Trophoblast cell (in vitro differentiated cells and primary cell): ENCODE data around the gene TMEM91.

Experiments
- DNase-seq, 2 donors: peaks; one replicate each; pipeline ENCODE4 v3.0.0-alpha.2; 2016
- H2AFZ ChIP-seq: 2 replicates; pipeline ENCODE4 v1.6.1; 2013; ENCODE audit warnings: low read length, moderate library complexity, mild to moderate bottlenecking; ENCODE audit not compliant: insufficient read depth, poor library complexity
- H2AK5ac ChIP-seq: 2 replicates; pipeline ENCODE4 v1.6.1; 2013; ENCODE audit warnings: mild to moderate bottlenecking, low read length
- H2BK120ac ChIP-seq: 2 replicates; pipeline ENCODE4 v1.6.1; 2013; ENCODE audit warnings: low read length, mild to moderate bottlenecking, moderate library complexity; ENCODE audit not compliant: insufficient read depth, poor library complexity
- H2BK12ac ChIP-seq: 2 replicates; pipeline ENCODE4 v1.6.1; 2013; ENCODE audit warnings: mild to moderate bottlenecking, low read length, moderate library complexity
- H2BK5ac ChIP-seq: 2 replicates; pipeline ENCODE4 v1.6.1; 2013; ENCODE audit warnings: low read length, low read depth, moderate library complexity, mild to moderate bottlenecking; ENCODE audit not compliant: poor library complexity
- H3K14ac ChIP-seq: 2 replicates; pipeline ENCODE4 v1.6.1; 2013; ENCODE audit warnings: mild to moderate bottlenecking, low read length
- H3K18ac ChIP-seq: 2 replicates; pipeline ENCODE4 v1.6.1; 2013; ENCODE audit warnings: mild to moderate bottlenecking, low read length
- H3K23ac ChIP-seq: 2 replicates; pipeline ENCODE4 v1.6.1; 2013; ENCODE audit warnings: low read length
- H3K27ac ChIP-seq: 2 replicates; pipeline ENCODE4 v1.5.1; 2013; ENCODE audit warnings: low read depth, mild to moderate bottlenecking, inconsistent platforms, low read length, moderate library complexity
- H3K27me3 ChIP-seq: 2 replicates; pipeline ENCODE4 v1.6.1; 2013; ENCODE audit warnings: inconsistent platforms, mild to moderate bottlenecking, low read length, moderate library complexity; ENCODE audit not compliant: insufficient read depth
- H3K36me3 ChIP-seq, 2 experiments: 1 replicate in 1 of 2; 2 replicates in 1 of 2; pipeline ENCODE4 v1.6.1; 2013; ENCODE audit warnings: low read length in 2 of 2, mild to moderate bottlenecking in 2 of 2, moderate library complexity in 1 of 2; ENCODE audit not compliant: insufficient read depth in 2 of 2, control insufficient read depth in 1 of 2
- H3K4ac ChIP-seq: 2 replicates; pipeline ENCODE4 v1.6.1; 2013; ENCODE audit warnings: low read depth, mild to moderate bottlenecking, low read length, moderate library complexity
- H3K4me1 ChIP-seq, 2 experiments: 1 replicate in 1 of 2; 2 replicates in 1 of 2; pipeline ENCODE4 v1.6.1; 2013; ENCODE audit warnings: low read length in 2 of 2, mild to moderate bottlenecking in 2 of 2, moderate library complexity in 1 of 2; ENCODE audit not compliant: insufficient read depth in 2 of 2, control insufficient read depth in 1 of 2
- H3K4me2 ChIP-seq: 2 replicates; pipeline ENCODE4 v1.6.1; 2013; ENCODE audit warnings: inconsistent platforms, mild to moderate bottlenecking, low read length, moderate library complexity
- H3K4me3 ChIP-seq: 2 replicates; pipeline ENCODE4 v1.5.1; 2013; ENCODE audit warnings: mild to moderate bottlenecking, low read depth, low read length, inconsistent platforms
- H3K79me1 ChIP-seq: one replicate; pipeline ENCODE4 v1.6.1; 2013; ENCODE audit warnings: low read length
- H3K79me2 ChIP-seq: 2 replicates; pipeline ENCODE4 v1.6.1; 2013; ENCODE audit warnings: low read length, mild to moderate bottlenecking; ENCODE audit not compliant: control insufficient read depth, insufficient read depth, poor library complexity
- H3K9ac ChIP-seq: 2 replicates; pipeline ENCODE4 v1.6.1; 2013; ENCODE audit warnings: mild to moderate bottlenecking, low read length
- H3K9me3 ChIP-seq: 2 replicates; pipeline ENCODE4 v1.6.1; 2013; ENCODE audit warnings: low read depth, mild to moderate bottlenecking, control low read depth, inconsistent platforms, low read length; ENCODE audit not compliant: insufficient read depth
- H4K12ac ChIP-seq: 2 replicates; pipeline ENCODE4 v1.6.1; 2013; ENCODE audit warnings: low read depth, mild to moderate bottlenecking, low read length, moderate library complexity
- H4K8ac ChIP-seq: 2 replicates; pipeline ENCODE4 v1.6.1; 2013; ENCODE audit warnings: low read depth, mild to moderate bottlenecking, low read length, moderate library complexity
- H4K91ac ChIP-seq: one replicate; pipeline ENCODE4 v1.6.1; 2013; ENCODE audit warnings: low read depth, mild to moderate bottlenecking, low read length, moderate library complexity
- whole genome bisulfite sequencing: extraction: QIAGEN DNeasy Blood & Tissue Kit; methylation state at CpG from one replicate; pipeline ENCODE4 v1.1.7; 2013; ENCODE audit warnings: missing lambda C conversion rate; ENCODE audit not compliant: insufficient read length, insufficient coverage; ENCODE audit errors: extremely low coverage; 5-methylcytosine and 5-hydroxymethylcytosine counted together

Gene TMEM91

DNA sequence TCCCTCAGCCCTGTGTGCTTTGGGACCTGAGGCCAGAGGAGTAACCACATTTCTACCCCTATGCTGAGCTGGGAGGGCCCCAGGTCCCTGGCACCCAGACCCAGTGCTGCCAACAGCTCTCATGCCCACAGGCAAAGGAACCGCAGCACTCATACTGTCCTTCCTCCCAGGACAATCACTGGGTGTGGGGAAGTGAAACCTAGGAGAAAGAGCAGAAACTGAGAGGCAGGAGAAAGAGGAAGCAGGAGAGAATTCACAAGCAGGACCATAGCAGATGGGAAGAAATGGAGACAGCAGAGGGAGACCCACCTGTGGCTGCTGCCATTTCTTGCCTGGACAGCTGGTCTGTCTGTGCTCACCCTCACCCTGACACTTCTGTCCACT lies 47.5 kb upstream of the TMEM91 start:
- Histone ChIP-seq H2BK120ac (no peak overlapping the region), H3K9ac (no peak overlapping the region), H3K14ac (no peak overlapping the region), H3K4me1 (peaks cover 30 to 38% of the 10 kb centered on the region in 2 experiments), H3K9me3 (peaks cover 3% of the 10 kb centered on the region), H2BK5ac (no peak overlapping the region), H3K27ac (no peak overlapping the region), H2AFZ (no peak overlapping the region), H4K91ac (no peak overlapping the region), H3K4me3 (no peak overlapping the region), H2AK5ac (no peak overlapping the region), H3K4ac (no peak overlapping the region), H2BK12ac (no peak overlapping the region), H4K8ac (no peak overlapping the region), H3K18ac (no peak overlapping the region), H3K4me2 (no peak overlapping the region), H3K27me3 (no peaks in the 10 kb centered on the region), H4K12ac (no peak overlapping the region), H3K79me1 (peaks cover 28% of the 10 kb centered on the region), H3K23ac (no peak overlapping the region), H3K79me2 (peaks cover 12% of the 10 kb centered on the region), H3K36me3 (peaks cover 34 to 44% of the 10 kb centered on the region in 2 experiments)
- no peak for DNase-seq
- WGBS: no CpG with 5 or more reads among the region's 1 CpG

DNA sequence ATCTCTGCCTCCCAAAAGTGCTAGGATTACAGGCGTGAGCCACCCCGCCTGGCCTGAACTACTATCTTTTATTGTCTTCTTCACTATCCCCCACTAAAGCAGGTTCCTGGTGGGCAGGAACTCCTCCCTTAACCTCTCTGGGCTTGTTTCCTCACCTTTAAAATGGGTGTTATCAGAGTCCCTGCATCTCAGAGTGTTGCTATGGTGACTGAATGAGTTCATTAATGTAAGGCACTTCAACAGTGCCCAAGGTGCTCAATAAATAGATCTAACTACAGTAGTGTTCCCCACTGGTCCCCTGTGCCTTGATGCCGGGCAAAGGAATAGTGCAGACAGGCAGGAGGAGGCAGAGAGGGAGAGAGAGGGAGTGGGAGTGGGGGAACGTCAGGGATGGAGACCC lies 45.9 kb upstream of the TMEM91 start:
- DNase-seq: peak in 1 of 2 donors; percentile 54
- Histone ChIP-seq H3K4me3 (no peak overlapping the region), H2BK12ac (no peak overlapping the region), H3K4me1 (peaks cover 21 to 24% of the 10 kb centered on the region in 2 experiments), H3K4me2 (no peak overlapping the region), H3K23ac (no peak overlapping the region), H3K9me3 (peaks cover 3% of the 10 kb centered on the region), H2BK120ac (no peak overlapping the region), H3K36me3 (peaks cover 46 to 52% of the 10 kb centered on the region in 2 experiments), H3K27me3 (no peaks in the 10 kb centered on the region), H3K27ac (no peak overlapping the region), H4K91ac (no peak overlapping the region), H3K79me2 (peaks cover 7% of the 10 kb centered on the region), H2BK5ac (no peak overlapping the region), H4K12ac (no peak overlapping the region), H4K8ac (no peak overlapping the region), H3K18ac (no peak overlapping the region), H3K9ac (no peak overlapping the region), H2AK5ac (no peak overlapping the region), H3K79me1 (peaks cover 16% of the 10 kb centered on the region), H3K4ac (no peak overlapping the region), H3K14ac (no peak overlapping the region), H2AFZ (no peak overlapping the region)
- WGBS: no CpG with 5 or more reads among the region's 4 CpGs

DNA sequence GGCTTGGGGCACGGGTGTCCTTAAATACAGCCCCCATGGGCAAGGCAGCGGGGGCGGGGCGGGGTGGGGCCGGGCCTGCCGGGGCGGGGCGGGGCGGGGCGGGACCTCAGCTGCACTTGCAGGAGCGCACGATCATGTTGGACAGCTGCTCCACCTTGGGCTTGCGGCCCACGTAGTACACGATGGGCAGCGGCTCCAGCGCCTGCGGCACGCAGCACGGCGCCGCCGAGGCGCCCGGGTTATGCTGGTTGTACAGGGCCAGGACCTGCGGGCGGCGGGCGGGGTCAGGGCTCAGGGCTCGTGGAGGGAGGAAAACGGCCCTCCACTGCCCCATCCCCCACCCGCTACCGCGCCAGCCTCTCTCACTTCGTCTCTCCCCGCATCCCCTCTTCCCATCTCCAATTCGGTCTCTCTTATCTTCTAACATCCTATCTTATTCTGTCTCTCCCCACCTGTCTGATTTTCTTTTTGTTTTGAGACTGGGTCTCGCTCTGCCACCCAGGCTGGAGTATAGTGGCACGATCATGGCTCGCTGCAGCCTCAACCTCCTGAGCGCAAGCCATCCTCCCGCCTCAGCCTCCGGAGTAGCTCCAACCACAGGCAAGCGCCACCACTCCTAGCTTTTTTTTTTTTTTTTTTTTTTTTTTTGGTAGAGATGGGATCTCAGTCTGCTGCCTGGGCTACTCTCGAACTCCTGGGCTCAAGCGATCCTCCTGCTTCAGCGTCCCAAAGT lies 45.2 kb upstream of the TMEM91 start:
- Histone ChIP-seq H3K23ac (no peak overlapping the region), H2BK5ac (no peak overlapping the region)
- WGBS: no CpG with 5 or more reads among the region's 47 CpGs

DNA sequence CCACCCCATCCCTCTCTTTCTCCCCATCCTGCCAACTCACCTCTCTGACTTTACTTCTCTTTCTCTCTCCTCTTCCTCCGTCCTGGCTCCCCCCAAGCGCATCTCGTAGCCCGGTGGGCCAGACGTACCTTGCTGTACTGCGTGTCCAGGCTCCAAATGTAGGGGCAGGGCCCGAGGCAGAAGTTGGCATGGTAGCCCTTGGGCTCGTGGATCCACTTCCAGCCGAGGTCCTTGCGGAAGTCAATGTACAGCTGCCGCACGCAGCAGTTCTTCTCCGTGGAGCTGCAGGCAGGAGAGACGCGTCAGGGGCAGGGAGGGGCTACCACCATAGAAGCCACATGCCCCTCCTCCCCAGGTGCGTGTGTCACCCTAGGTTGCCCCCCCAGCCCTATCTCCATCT lies 44.3 kb upstream of the TMEM91 start:
- Histone ChIP-seq H3K9ac (no peak overlapping the region), H3K4ac (no peak overlapping the region), H2AFZ (no peak overlapping the region), H4K12ac (no peak overlapping the region), H2BK12ac (no peak overlapping the region), H4K91ac (no peak overlapping the region), H2BK120ac (no peak overlapping the region), H3K4me1 (peaks cover 10 to 13% of the 10 kb centered on the region in 2 experiments), H2BK5ac (no peak overlapping the region), H4K8ac (no peak overlapping the region), H3K18ac (no peak overlapping the region), H3K27me3 (no peaks in the 10 kb centered on the region), H3K27ac (no peak overlapping the region), H3K14ac (no peak overlapping the region), H3K79me1 (peaks cover 7% of the 10 kb centered on the region), H3K23ac (no peak overlapping the region), H3K9me3 (peaks cover 3% of the 10 kb centered on the region), H3K79me2 (peaks cover 2% of the 10 kb centered on the region), H3K4me2 (no peak overlapping the region), H2AK5ac (no peak overlapping the region), H3K36me3 (peaks cover 53 to 58% of the 10 kb centered on the region in 2 experiments), H3K4me3 (no peak overlapping the region)
- DNase-seq: peak in 1 of 2 donors; percentile 56
- no CpG with 5 or more reads among the region's 16 CpGs for WGBS

More for the DNA sequence above, 45.2 kb upstream of the TMEM91 start:
- H3K4me2 ChIP-seq: no peak overlapping the region
- H3K4me1 ChIP-seq: peaks cover 15 to 18% of the 10 kb centered on the region in 2 experiments
- H3K79me2 ChIP-seq: peaks cover 4% of the 10 kb centered on the region
- H2AK5ac ChIP-seq: no peak overlapping the region
- H3K36me3 ChIP-seq: peaks cover 49 to 57% of the 10 kb centered on the region in 2 experiments
- no peak overlapping the region for H4K91ac ChIP-seq
- no peak overlapping the region for H4K12ac ChIP-seq
- no peak overlapping the region for H3K9ac ChIP-seq
- H3K14ac ChIP-seq: no peak overlapping the region
- no peak overlapping the region for H3K27ac ChIP-seq
- H4K8ac ChIP-seq: no peak overlapping the region
- no peak overlapping the region for H3K4ac ChIP-seq
- no peak overlapping the region for H2BK120ac ChIP-seq
- H2BK12ac ChIP-seq: no peak overlapping the region
- H3K9me3 ChIP-seq: peaks cover 3% of the 10 kb centered on the region
- H2AFZ ChIP-seq: no peak overlapping the region
- no peak overlapping the region for H3K4me3 ChIP-seq
- peak; percentile 96 for DNase-seq
- no peak overlapping the region for H3K18ac ChIP-seq
- peaks cover 10% of the 10 kb centered on the region for H3K79me1 ChIP-seq
- no peaks in the 10 kb centered on the region for H3K27me3 ChIP-seq
